NT2/D1 (cell line): Measurements from ENCODE around the gene PRKACG.

Experiments
- SUZ12 ChIP-seq: IDR thresholded peaks from 2 replicates; pipeline ENCODE4 v1.6.1; 2011; ENCODE audit not compliant: insufficient read length, insufficient read depth; ENCODE audit errors: extremely low read depth
- YY1 ChIP-seq: IDR thresholded peaks from 2 replicates; pipeline ENCODE4 v1.6.1; 2011; ENCODE audit not compliant: insufficient read length, insufficient read depth
- ZNF274 ChIP-seq: IDR thresholded peaks from 2 replicates; pipeline ENCODE4 v1.6.1; 2011; ENCODE audit warnings: mild to moderate bottlenecking, low read depth, low read length

DNA sequence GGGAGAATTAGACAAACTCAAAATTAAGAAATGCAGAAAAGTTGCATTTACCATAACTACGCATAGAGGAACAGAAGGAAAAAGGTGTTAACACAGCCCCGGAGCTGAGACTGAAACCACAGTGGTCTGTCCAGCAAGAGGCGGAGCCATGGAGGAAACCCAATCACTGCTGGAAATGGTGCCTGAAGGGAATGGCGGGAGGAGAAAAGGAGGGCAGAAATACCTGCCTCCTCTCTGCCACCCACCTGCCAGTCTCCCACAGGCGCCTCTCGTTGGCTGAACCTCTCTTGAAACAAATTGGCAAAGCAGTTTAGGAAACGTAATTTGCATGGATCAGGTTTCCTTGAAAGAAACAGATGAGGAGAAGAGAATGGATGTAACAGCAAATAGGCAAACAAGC, 9.7 kb upstream of the PRKACG start:
- TF ChIP-seq SUZ12: no peak
- no peak for TF ChIP-seq YY1
- no peak for TF ChIP-seq ZNF274
